NCI-H146 treated with DMSO at 0.1 percent for 48 hours (cell line): Measurements from ENCODE around the gene SYNDIG1.

Source experiments
- DNase-seq: peaks from one replicate; lab custom pipeline; 2025; ENCODE audit not compliant: unreplicated experiment; lab: John Stamatoyannopoulos, UW

The SYNDIG1 gene

DNA sequence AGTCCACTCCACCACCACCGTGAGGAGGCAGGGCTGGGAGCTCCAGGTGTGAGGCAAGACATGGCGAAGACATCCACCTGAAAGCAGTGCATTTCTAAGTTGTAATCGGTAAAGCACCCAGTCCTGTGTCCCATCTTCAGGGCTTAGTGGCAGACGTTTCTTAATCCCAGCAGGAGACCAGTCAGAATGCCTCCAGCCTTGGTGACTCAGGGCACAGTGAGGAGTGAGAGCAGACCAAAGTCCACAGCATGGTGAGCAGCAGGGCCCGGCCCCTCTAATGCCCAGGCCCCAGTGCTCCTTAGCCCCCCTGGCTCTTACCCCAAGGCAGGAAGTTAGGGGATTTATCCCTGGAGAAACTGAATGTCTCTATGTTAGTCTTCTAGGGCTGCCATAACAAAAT lies 183.9 kb downstream of the SYNDIG1 start:
- DNase-seq: no peak

DNA sequence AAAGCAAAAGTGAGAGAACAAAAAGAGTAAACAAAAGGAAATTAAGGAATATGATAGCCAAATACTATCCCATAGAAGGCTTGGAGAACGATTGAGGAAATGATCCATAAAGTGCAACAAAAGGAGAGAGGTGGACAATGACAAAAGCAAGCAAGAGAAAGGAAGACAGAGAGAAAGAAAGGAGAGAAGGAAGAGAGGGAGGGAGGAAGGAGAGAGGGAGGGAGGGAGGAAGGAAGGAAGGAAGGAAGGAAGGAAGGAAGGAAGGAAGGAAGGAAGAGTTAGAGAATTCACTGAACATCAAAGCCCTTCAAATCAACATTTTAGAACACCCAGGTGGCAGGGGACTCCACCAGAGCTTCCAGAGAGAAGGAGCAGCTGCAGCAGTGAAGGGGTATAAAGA lies 185.0 kb downstream of the SYNDIG1 start:
- DNase-seq: no peak

DNA sequence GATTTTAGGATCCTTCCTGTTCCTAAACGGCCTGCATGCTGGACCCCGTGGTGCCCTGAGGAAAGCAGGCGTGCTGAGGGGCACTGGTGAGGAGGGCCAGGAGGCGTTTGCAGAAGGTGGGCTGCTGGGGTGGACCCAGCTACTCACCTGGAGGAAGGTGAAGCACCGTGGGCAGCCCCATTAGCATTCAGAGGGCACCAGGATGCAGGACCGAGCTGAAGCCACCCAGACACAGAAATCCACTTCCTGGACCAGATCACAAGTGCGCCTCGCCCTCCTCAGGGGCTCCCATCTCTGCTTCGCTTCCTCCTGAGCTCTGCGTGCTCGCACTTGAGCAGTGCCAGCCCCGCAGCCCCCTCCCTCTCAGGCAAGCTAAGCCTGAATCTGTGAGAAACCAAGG lies 187.0 kb downstream of the SYNDIG1 start:
- DNase-seq: no peak

GRCh38 chr20:24657196-24657595 lies 187.8 kb downstream of the SYNDIG1 start:
- DNase-seq: no peak

GRCh38 chr20:24657878-24658620 lies 188.6 kb downstream of the SYNDIG1 start:
- DNase-seq: no peak

- DNase-seq: no peak
These were observed 189.7 kb downstream of the SYNDIG1 start for GRCh38 chr20:24658920-24659660.

DNA sequence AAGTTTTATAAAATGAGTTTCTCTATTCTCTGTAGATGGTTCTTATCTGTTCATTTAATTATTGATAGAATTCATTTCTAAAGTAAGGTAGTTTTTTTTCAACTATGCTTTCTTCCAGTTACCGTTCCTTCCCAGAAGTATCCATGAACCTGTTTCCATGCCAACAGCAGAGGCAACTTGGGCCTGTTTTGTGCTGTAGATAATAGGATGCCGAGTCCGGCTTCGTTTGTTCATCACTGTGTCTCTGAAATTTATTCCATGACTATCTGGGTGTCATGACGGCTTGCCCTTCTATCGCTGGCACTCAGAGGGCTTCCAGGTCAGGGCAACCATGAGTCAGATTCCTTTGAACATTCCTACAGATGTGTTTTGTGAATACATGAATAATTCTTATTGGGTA lies 190.4 kb downstream of the SYNDIG1 start:
- DNase-seq: no peak

- no peak for DNase-seq
These were observed 191.2 kb downstream of the SYNDIG1 start for GRCh38 chr20:24660651-24661050.

- no peak for DNase-seq
These were observed 191.8 kb downstream of the SYNDIG1 start for GRCh38 chr20:24661255-24661654.

GRCh38 chr20:24662322-24662721 lies 192.9 kb downstream of the SYNDIG1 start:
- no peak for DNase-seq

GRCh38 chr20:24662752-24663365 lies 193.4 kb downstream of the SYNDIG1 start:
- DNase-seq: no peak

- no peak for DNase-seq
These were observed 194.1 kb downstream of the SYNDIG1 start for GRCh38 chr20:24663496-24663895.

DNA sequence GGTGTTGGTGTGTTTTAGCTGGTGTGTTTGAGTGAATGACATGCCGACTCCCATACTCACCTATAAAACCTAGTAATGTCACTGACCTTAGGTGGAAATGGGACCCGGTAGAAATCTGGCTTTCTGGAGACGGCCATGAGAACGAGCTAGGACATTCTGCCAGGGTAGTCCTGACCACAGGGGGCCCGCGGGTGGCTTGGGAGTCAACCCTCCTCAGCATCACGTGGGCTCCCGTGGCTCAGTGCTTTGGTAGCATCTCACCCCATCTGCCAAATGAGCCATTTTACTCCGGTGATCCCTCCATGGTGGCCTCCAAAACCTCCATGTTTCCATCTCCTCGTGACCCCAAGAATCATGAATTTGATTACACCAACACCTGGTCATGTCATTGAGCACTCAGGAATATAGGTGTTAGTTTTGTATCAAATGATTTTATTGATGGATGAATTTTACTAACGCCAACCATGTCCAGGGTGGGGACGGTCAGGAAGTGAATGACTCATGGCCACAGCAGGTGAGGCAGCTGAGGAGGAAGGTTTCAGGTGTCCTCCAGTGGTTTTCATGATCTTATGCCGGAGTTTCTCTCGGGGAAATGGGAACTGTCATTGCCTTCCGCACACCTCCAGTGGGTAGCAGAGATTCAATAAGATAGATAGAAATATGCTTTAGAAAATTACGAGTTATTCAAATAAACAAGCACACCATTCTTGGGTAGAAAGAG lies 195.0 kb downstream of the SYNDIG1 start:
- no peak for DNase-seq

- DNase-seq: no peak
These were observed 195.8 kb downstream of the SYNDIG1 start for GRCh38 chr20:24665196-24665595.

DNA sequence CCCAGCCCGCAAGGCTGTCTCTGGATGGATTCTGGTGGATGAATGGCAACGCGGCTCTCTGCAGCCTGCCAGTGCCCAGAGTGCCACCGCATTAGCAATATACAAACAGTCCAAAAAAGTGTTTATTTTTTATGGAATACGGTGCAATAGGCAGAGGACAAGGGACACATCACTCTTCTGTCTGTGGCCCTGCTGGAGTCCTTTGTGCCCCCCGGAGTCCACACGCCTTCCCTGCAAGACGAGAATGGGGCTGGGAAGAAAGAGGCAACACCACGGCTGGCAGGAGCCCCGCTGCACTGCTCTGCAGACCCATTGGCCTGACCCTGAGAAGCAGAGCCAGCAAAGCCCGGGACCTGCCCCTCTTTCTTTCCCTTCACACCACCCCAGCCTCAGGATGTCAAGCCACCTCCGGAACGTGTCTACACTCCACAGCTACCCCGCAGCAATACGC lies 196.3 kb downstream of the SYNDIG1 start:
- DNase-seq: no peak

GRCh38 chr20:24667689-24668383 lies 198.4 kb downstream of the SYNDIG1 start:
- DNase-seq: no peak

DNA sequence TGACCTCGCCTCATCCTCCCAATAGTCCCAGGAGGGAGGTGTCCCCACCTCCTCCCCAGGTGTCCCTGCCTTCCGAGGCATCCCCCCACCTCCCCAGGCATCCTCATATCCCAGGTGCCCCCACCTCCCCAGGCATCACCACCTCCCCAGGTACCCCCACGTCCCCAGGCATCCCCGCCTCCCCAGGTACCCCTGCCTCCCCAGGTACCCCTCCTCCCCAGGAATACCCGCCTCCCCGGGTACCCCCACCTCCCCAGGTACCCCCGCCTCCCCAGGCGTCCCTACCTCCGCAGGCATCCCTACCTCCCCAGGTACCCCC lies 198.9 kb downstream of the SYNDIG1 start:
- no peak for DNase-seq

DNA sequence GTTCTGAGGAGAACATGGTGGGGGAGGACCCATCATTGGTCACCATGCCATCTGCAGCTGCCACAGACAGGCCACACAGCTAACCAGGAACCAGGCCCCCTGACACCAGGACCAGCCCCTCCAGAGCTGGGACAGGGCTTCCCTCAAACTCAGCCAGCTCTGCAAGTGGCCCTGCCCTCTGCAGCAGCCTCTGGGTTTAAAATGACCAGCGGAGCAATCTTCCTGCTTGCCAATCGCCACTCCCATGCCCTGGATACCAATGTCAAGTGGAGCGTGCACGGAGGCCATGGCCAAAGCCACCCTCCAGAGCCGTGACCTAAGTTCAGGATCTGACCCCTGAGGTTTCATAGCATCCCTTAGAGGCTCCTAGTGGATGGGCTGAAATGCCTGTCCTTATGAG lies 199.4 kb downstream of the SYNDIG1 start:
- no peak for DNase-seq

DNA sequence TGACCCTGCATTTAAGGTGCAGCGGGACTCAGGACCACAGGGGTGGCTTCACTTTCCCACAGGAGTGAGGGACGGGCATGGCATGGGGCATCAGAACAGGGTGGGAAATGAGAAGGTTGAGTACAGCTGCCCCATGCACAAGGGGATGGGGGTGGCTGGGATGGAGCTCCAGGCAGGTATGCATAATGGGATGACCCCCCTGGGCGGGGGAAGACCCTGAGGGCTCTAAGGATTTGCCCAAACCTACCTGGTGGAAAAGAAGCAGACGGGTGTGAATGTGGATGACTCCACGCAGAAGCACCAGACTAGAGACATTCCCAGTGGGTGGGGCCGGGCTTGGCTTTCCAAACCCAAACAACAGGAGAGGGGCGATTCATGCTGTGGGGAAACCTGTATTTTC lies 200.3 kb downstream of the SYNDIG1 start:
- no peak for DNase-seq

DNA sequence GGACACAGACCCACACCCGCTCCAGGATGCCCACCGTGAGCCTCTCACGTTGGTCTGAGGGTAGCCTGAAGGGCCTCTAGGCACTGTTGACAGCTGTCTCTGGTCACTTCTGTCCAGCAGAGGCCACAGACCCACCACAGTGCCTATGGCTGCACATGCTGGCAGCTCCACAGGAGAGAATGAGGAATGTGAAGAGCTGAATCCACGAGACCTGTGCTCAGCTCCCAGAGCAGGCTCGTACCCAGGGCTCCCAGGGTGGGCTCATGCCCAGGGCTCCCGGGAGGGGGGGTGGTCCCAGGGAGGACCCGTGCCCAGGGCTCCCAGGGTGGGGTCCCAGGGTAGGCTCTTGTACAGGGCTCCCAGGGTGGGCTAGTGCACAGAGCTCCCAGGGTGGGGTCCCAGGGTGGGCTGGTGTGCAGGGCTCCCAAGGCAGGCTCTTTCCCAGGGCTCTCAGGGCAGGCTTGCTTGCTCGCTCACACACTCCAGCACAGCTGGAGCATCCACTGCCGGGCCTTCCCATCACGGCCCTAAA lies 201.0 kb downstream of the SYNDIG1 start:
- no peak for DNase-seq

DNA sequence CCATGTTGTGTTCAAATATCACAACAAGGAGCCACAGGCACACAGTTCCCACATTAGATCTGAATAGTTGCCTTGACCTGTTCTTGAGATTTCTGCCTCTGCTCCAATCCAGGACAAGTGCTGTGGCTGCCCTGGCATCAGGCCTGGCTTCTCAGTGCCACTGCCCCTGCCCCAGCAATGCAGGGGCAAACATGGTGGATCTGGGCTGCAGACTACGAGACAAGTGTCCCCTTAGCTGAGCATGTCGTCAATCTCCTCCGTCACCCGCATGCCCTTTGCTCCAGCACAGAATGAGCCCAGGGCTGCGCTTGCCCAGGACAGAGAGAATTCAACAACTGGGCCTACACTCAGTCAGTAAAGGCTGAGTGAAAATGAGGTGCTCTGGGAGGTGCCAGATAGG lies 201.6 kb downstream of the SYNDIG1 start:
- no peak for DNase-seq
